HepG2 (cell line): ENCODE data around the gene EFEMP2. TPM values are rescaled to one million over a fixed set of nuclear protein-coding genes. Genes with fewer than 3 reads are reported as not detected.

ENCODE experiments used
- CEBPB ChIP-seq: IDR thresholded peaks from 2 replicates; pipeline ENCODE4 v1.6.1; 2011; ENCODE audit warnings: low read depth, low read length, improper control_type of control experiment, borderline replicate concordance
- FOSL2 ChIP-seq: sonication (generic); formaldehyde crosslinking; IDR thresholded peaks from 2 replicates; pipeline ENCODE4 v1.4.0; 2020; ENCODE audit warnings: missing genetic modification reagents
- GATA4 ChIP-seq: sonication (generic); IDR thresholded peaks from 2 replicates; pipeline ENCODE4 v1.6.1; 2016; ENCODE audit warnings: antibody characterized with exemption, low read depth, borderline replicate concordance
- HES4 ChIP-seq: sonication (generic); formaldehyde crosslinking; IDR thresholded peaks from 2 replicates; pipeline ENCODE4 v1.9.0; 2021; ENCODE audit warnings: mild to moderate bottlenecking, missing genetic modification reagents, borderline replicate concordance
- MXD3 ChIP-seq: IDR thresholded peaks from 2 replicates; pipeline ENCODE4 v1.6.1; 2016; ENCODE audit warnings: mild to moderate bottlenecking, missing biosample characterization, missing genetic modification reagents
- NCOA5 ChIP-seq: sonication (generic); formaldehyde crosslinking; IDR thresholded peaks from 2 replicates; pipeline ENCODE4 v1.4.0; 2020; ENCODE audit warnings: missing genetic modification reagents
- PHF20 ChIP-seq: sonication (generic); formaldehyde crosslinking; IDR thresholded peaks from 2 replicates; pipeline ENCODE4 v1.5.0; 2020; ENCODE audit warnings: mild to moderate bottlenecking, missing genetic modification reagents
- PHF5A ChIP-seq: IDR thresholded peaks from one replicate; pipeline ENCODE4 v1.6.1; 2018; ENCODE audit warnings: low read depth, missing genetic modification reagents; ENCODE audit not compliant: unreplicated experiment
- POGZ ChIP-seq: sonication (generic); formaldehyde crosslinking; IDR thresholded peaks from 2 replicates; pipeline ENCODE4 v1.4.0; 2020; ENCODE audit warnings: mild to moderate bottlenecking, missing genetic modification reagents
- POLR2AphosphoS5 ChIP-seq: IDR thresholded peaks from 2 replicates; pipeline ENCODE4 v1.6.1; 2012; ENCODE audit warnings: low read depth, low read length
- RARG ChIP-seq: sonication (generic); formaldehyde crosslinking; IDR thresholded peaks from 2 replicates; pipeline ENCODE4 v1.4.0; 2020; ENCODE audit warnings: low read depth, mild to moderate bottlenecking, missing genetic modification reagents
- RORA ChIP-seq: sonication (generic); formaldehyde crosslinking; IDR thresholded peaks from 2 replicates; pipeline ENCODE4 v1.5.0; 2020; ENCODE audit warnings: mild to moderate bottlenecking, missing genetic modification reagents, moderate library complexity
- SIX1 ChIP-seq: sonication (generic); formaldehyde crosslinking; IDR thresholded peaks from 2 replicates; pipeline ENCODE4 v1.4.0; 2020; ENCODE audit warnings: missing genetic modification reagents, borderline replicate concordance
- SP1 ChIP-seq, 2 experiments: fragments of 450-650 bp in 1 of 2; sonication (generic) in 1 of 2; formaldehyde crosslinking in 1 of 2; IDR thresholded peaks; 2 replicates each; pipeline versions ENCODE4 v1.4.0 to v1.6.1; 2016 to 2020; ENCODE audit warnings: missing genetic modification reagents in 1 of 2
- SP4 ChIP-seq: sonication (generic); formaldehyde crosslinking; IDR thresholded peaks from 2 replicates; pipeline ENCODE4 v1.8.1; 2023; ENCODE audit warnings: mild to moderate bottlenecking, missing genetic modification reagents
- TAF1 ChIP-seq: sonication (generic); formaldehyde crosslinking; IDR thresholded peaks from 2 replicates; pipeline ENCODE4 v1.4.0; 2020; ENCODE audit warnings: missing genetic modification reagents
- ZBTB33 ChIP-seq: sonication (generic); formaldehyde crosslinking; IDR thresholded peaks from 2 replicates; pipeline ENCODE4 v1.4.0; 2020; ENCODE audit warnings: missing genetic modification reagents
- ZMAT3 ChIP-seq: sonication (generic); formaldehyde crosslinking; conservative IDR thresholded peaks from 2 replicates; pipeline ENCODE4 v1.7.0; 2021; ENCODE audit warnings: missing genetic modification reagents
- ZNF383 ChIP-seq: sonication (generic); formaldehyde crosslinking; IDR thresholded peaks from 2 replicates; pipeline ENCODE4 v1.4.0; 2020; ENCODE audit warnings: missing genetic modification reagents, mild to moderate bottlenecking, borderline replicate concordance
- ZNF503 ChIP-seq: sonication (generic); formaldehyde crosslinking; IDR thresholded peaks from 2 replicates; pipeline ENCODE4 v1.4.0; 2020; ENCODE audit warnings: missing genetic modification reagents
- ZNF550 ChIP-seq: sonication (generic); formaldehyde crosslinking; IDR thresholded peaks from 2 replicates; pipeline ENCODE4 v1.4.0; 2020; ENCODE audit warnings: mild to moderate bottlenecking, missing genetic modification reagents, borderline replicate concordance
- ZNF605 ChIP-seq: sonication (generic); formaldehyde crosslinking; IDR thresholded peaks from 2 replicates; pipeline ENCODE4 v1.8.0; 2022; ENCODE audit warnings: mild to moderate bottlenecking, missing genetic modification reagents
- ZNF672 ChIP-seq: sonication (generic); formaldehyde crosslinking; IDR thresholded peaks from 2 replicates; pipeline ENCODE4 v1.8.1; 2022; ENCODE audit warnings: missing genetic modification reagents
- ZSCAN21 ChIP-seq: sonication (generic); formaldehyde crosslinking; IDR thresholded peaks from 2 replicates; pipeline ENCODE4 v1.8.0; 2022; ENCODE audit warnings: mild to moderate bottlenecking, missing genetic modification reagents, moderate library complexity, borderline replicate concordance
- polyA plus RNA-seq, 8 experiments: library from polyadenylated mRNA; depleted of rRNA in 3 of 8; stranded (reverse) in 7 of 8; unstranded in 1 of 8; fragments of >200 nt; fragmentation: Illumina TruSeq in 4 of 8; extraction: Trizol in 4 of 8; gene quantifications; 2 replicates each; pipeline versions ENCODE4 v1.2.1 to v1.2.3, GENCODE V29; 2011 to 2016; ENCODE audit warnings: low read depth in 4 of 8, missing spikeins in 1 of 8, mixed read lengths in 1 of 8; ENCODE audit not compliant: insufficient read depth in 1 of 8
- total RNA-seq, 5 experiments: library from RNA; depleted of rRNA; stranded (reverse); fragments of >200 nt; fragmentation: Illumina TruSeq; extraction: Trizol; gene quantifications; 2 replicates each; pipeline ENCODE4 v1.2.3, GENCODE V29; 2016; ENCODE audit warnings: low read depth in 1 of 5
- TF ChIP-seq, protein P1 (sequence below): sonication (generic); formaldehyde crosslinking; IDR thresholded peaks from 2 replicates; pipeline ENCODE4 v1.5.1; 2020; ENCODE audit warnings: missing genetic modification reagents, mild to moderate bottlenecking, borderline replicate concordance

The EFEMP2 gene
- total and polyA plus RNA-seq, 2 of the 13 experiments (the other 11 are each of a cell fraction or from before 2014, with no cell fraction given), result 7.4 to 29.7 TPM

GRCh38 chr11:65873318-65874156 lies 937 bp upstream of the EFEMP2 start (continued):
- TF ChIP-seq ZNF503, result no peak
- no peak for TF ChIP-seq GATA4
- no peak for TF ChIP-seq RORA (CRISPR knock-in tag)
- no peak for TF ChIP-seq ZNF383
- peak; percentile 39; the same call in 1 of the 2 replicates for TF ChIP-seq POGZ (CRISPR knock-in tag)
- TF ChIP-seq PHF20 (CRISPR knock-in tag), result peak; percentile 28; the same call in 1 of the 2 replicates
- peak; percentile 27; the same call in 1 of the 2 replicates for TF ChIP-seq ZNF605 (CRISPR knock-in tag)
- TF ChIP-seq PHF5A, result peak; percentile 19
- no peak for TF ChIP-seq CEBPB
- no peak for TF ChIP-seq SIX1 (CRISPR knock-in tag)
- no peak; the same call in 1 of the 2 replicates for TF ChIP-seq ZMAT3 (CRISPR knock-in tag)
- TF ChIP-seq POLR2AphosphoS5, result peak; percentile 54; the same call in 1 of the 2 replicates
- no peak for TF ChIP-seq RARG (CRISPR knock-in tag)
- no peak; the same call in none of the 2 replicates for TF ChIP-seq FOSL2 (CRISPR knock-in tag)
- peak; percentile 57; the same call in 1 of the 2 replicates for TF ChIP-seq MXD3 (CRISPR knock-in tag)
- TF ChIP-seq NCOA5 (CRISPR knock-in tag), result no peak
- TF ChIP-seq ZNF550, result no peak
- TF ChIP-seq, protein P1, sequence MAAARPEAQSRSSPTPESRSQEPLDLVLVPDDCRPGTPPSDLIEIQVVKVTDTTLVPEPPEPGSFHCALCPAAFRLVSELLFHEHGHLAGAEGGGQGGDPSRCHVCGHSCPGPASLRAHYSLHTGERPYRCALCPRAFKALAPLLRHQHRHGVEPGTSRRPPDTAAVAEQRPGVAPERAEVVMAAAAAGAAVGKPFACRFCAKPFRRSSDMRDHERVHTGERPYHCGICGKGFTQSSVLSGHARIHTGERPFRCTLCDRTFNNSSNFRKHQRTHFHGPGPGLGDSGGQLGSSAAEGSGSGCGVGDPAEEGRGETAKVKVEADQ, result no peak
- no peak for TF ChIP-seq ZBTB33 (CRISPR knock-in tag)
- no peak for TF ChIP-seq HES4
- TF ChIP-seq SP4 (CRISPR knock-in tag), result peak; percentile 99
- peak; percentile 68; the same call in 1 of the 2 replicates for TF ChIP-seq ZNF672 (CRISPR knock-in tag)
- no peak for TF ChIP-seq ZSCAN21 (CRISPR knock-in tag)
- no peak for TF ChIP-seq SP1 (IDR thresholded peaks at IDR 0.05)
- peak; percentile 99 for TF ChIP-seq SP1 (CRISPR knock-in tag; IDR thresholded peaks at IDR 0.05)
- peak; percentile 42; the same call in 1 of the 2 replicates for TF ChIP-seq TAF1 (CRISPR knock-in tag)
